ENCODE measurements around the gene KAZN. TPM values are rescaled to one million over a fixed set of nuclear protein-coding genes. Genes with fewer than 3 reads are reported as not detected.
"Not testable (repeated sequence)": the region's sequence is repeated elsewhere in the genome, so short reads cannot be mapped to it uniquely, and the experiment has no call there.

Gene KAZN
- total and polyA plus RNA-seq, 11 donors, result 0.65 to 6.5 (median 2.3) TPM

GRCh38 chr1:14961661-14962267 lies 363.3 kb downstream of the KAZN start:
- WGBS, 4 donors, result 81 to 98% (median 89%) methylated on average over 3 of the region's 3 CpGs
- H3K9me3 ChIP-seq, result no peaks in the 10 kb centered on the region
- H3K27ac ChIP-seq, result no peak overlapping the region
- DNase-seq (no peak), ATAC-seq (no peak)
- intact Hi-C loops (cut with DNase I), result no loop called here
- TF ChIP-seq, protein P1, sequence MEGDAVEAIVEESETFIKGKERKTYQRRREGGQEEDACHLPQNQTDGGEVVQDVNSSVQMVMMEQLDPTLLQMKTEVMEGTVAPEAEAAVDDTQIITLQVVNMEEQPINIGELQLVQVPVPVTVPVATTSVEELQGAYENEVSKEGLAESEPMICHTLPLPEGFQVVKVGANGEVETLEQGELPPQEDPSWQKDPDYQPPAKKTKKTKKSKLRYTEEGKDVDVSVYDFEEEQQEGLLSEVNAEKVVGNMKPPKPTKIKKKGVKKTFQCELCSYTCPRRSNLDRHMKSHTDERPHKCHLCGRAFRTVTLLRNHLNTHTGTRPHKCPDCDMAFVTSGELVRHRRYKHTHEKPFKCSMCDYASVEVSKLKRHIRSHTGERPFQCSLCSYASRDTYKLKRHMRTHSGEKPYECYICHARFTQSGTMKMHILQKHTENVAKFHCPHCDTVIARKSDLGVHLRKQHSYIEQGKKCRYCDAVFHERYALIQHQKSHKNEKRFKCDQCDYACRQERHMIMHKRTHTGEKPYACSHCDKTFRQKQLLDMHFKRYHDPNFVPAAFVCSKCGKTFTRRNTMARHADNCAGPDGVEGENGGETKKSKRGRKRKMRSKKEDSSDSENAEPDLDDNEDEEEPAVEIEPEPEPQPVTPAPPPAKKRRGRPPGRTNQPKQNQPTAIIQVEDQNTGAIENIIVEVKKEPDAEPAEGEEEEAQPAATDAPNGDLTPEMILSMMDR (IDR thresholded peaks at IDR 0.05), result no peak
- no peak for TF ChIP-seq POLR2A (IDR thresholded peaks at IDR 0.05)
- no peak overlapping the region for H3K4me3 ChIP-seq
- H3K36me3 ChIP-seq, result peaks cover 0 to 8% (median 0%) of the 10 kb centered on the region in 9 donors
- peaks cover 0 to 8% (median 0%) of the 10 kb centered on the region in 12 donors for H3K4me1 ChIP-seq
- no peaks in the 10 kb centered on the region for H3K27me3 ChIP-seq

- no peak overlapping the region for H3K4me3 ChIP-seq
- H3K27ac ChIP-seq, result no peak overlapping the region
- TF ChIP-seq POLR2A (IDR thresholded peaks at IDR 0.05), result no peak
- TF ChIP-seq, protein P1 (IDR thresholded peaks at IDR 0.05), result no peak
- ATAC-seq (no peak), DNase-seq (no peak)
- H3K36me3 ChIP-seq, result peaks cover 0 to 8% (median 0%) of the 10 kb centered on the region in 9 donors
- H3K9me3 ChIP-seq, result peaks cover 0 to 4% (median 0%) of the 10 kb centered on the region in 12 donors
- 90 to 95% (median 92%) methylated on average over 7 of the region's 7 CpGs for WGBS, 4 donors
- H3K4me1 ChIP-seq, result peaks cover 0 to 5% (median 0%) of the 10 kb centered on the region in 12 donors
- intact Hi-C loops (cut with DNase I), result no loop called here
- H3K27me3 ChIP-seq, result no peaks in the 10 kb centered on the region
Measured at GRCh38 chr1:14962407-14962806, 363.9 kb downstream of the KAZN start.

- H3K36me3 ChIP-seq; intact Hi-C loops (cut with DNase I); DNase-seq; H3K27me3 ChIP-seq; H3K4me3 ChIP-seq; H3K9me3 ChIP-seq; H3K27ac ChIP-seq; ATAC-seq: not testable (repeated sequence)
- 89 to 94% (median 94%) methylated on average over 10 of the region's 10 CpGs for WGBS, 4 donors
- H3K4me1 ChIP-seq, result peaks cover 0 to 12% (median 10%) of the 10 kb centered on the region in 12 donors
Measured at GRCh38 chr1:14963791-14964710, 365.6 kb downstream of the KAZN start.

DNA sequence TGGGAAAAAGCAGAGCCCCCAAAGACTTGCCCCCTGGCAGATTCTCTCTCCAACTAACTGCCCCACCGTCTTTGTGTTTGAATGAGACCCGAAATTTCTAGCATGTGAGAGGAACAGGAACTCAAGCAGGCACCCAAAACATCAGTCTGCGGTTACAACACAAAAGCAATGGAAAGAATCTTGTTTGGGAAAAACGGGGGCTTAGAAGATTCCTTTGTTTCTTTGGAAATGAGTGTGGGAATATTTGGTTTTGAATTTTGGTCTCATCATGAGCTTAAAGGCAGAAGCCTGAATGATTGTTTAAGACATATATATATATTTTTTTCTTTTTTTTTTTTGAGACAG lies 366.2 kb downstream of the KAZN start:
- intact Hi-C loops (cut with DNase I), result no loop called here
- TF ChIP-seq POLR2A (IDR thresholded peaks at IDR 0.05), result no peak
- TF ChIP-seq, protein P1 (IDR thresholded peaks at IDR 0.05), result no peak
- H3K4me1 ChIP-seq, result peaks cover 0 to 15% (median 10%) of the 10 kb centered on the region in 12 donors
- no peak overlapping the region for H3K4me3 ChIP-seq
- peaks cover 0 to 6% (median 0%) of the 10 kb centered on the region in 12 donors for H3K9me3 ChIP-seq
- H3K27ac ChIP-seq, result no peak overlapping the region
- ATAC-seq (no peak), DNase-seq (no peak)
- H3K27me3 ChIP-seq, result no peaks in the 10 kb centered on the region
- WGBS, 4 donors, result 74 to 82% (median 80%) methylated on average over 4 of the region's 4 CpGs
- H3K36me3 ChIP-seq, result peaks cover 0 to 8% (median 0%) of the 10 kb centered on the region in 9 donors
